AG04449 (cell line): Measurements from ENCODE around the gene FBXW2.

Experiments used
- CTCF ChIA-PET: fragments of 350-600 bp; formaldehyde crosslinking; extraction: SDS; loops from one replicate; lab custom pipeline; 2021; ENCODE audit warnings: antibody characterized with exemption; lab: Yijun Ruan, JAX
- POLR2A ChIA-PET: fragments of 400-600, 350-600 bp; formaldehyde crosslinking; extraction: SDS; loops from one replicate; lab custom pipeline; 2020; ENCODE audit warnings: antibody characterized with exemption, inconsistent platforms; lab: Yijun Ruan, JAX
- DNase-seq: peaks from one replicate; pipeline ENCODE4 v3.0.0-alpha.2; 2010; ENCODE audit warnings: low read depth, low spot score
- H3K4me3 ChIP-seq: 2 replicates; pipeline ENCODE4 v1.5.1; 2011; ENCODE audit warnings: low read depth, mild to moderate bottlenecking, control low read depth, low read length
- CTCF ChIP-seq: IDR thresholded peaks from one replicate; pipeline ENCODE4 v1.5.1; 2011; ENCODE audit warnings: mild to moderate bottlenecking, moderate library complexity, low read length, control low read depth, inconsistent platforms; ENCODE audit not compliant: insufficient read depth; ENCODE audit errors: missing control alignments

The FBXW2 gene

DNA sequence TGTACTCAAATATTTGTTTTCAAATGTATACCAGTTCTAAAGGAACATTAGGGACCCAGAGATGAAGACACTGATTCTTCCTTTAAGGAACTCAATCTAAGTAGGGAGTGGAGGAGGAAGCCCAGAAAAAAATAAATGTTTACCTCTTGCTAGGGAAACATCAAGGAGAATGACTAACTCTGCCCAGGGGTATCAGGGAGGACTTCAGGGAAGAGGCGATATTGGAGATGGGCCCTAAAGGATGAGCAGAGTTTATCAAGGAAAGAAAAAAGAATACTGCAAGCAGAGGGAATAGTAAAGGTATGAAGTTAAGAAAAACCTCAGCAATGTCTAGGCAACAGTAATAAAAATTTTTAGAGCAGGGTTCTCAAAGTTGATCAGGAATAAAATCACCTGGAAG, 16.4 kb downstream of the FBXW2 start:
- ChIA-PET POLR2A (no interaction called here), CTCF (no interaction called here)
- no peak for TF ChIP-seq CTCF
- DNase-seq, result no peak
- H3K4me3 ChIP-seq, result no peak overlapping the region

DNA sequence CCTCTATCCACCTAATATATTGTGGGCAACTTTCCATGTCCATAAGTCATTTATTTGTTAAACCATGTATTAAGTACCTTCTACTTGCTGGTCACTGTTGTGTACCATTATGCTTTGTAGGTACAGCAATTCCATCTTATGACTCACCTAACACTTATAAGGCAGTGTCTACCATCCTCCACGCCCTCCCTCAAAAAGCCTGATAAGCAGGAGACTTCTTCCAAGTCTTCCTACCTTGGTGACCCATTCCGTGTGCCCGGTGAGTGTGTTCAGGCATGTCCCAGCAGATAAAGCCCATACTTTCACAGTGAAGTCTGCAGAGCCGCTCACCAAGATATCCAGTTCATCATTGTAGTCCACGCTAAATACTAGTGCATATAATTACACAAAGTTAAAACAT, 17.4 kb downstream of the FBXW2 start:
- POLR2A ChIA-PET, result no interaction called here

GRCh38 chr9:120774719-120775118, 18.5 kb downstream of the FBXW2 start:
- ChIA-PET POLR2A (no interaction called here), CTCF (no interaction called here)
- H3K4me3 ChIP-seq, result no peak overlapping the region
- no peak for TF ChIP-seq CTCF
- no peak for DNase-seq

More for the DNA sequence above, 17.4 kb downstream of the FBXW2 start:
- no peak overlapping the region for H3K4me3 ChIP-seq
- CTCF ChIA-PET, result no interaction called here
- TF ChIP-seq CTCF, result no peak
- no peak for DNase-seq

GRCh38 chr9:120773256-120773655, 20.0 kb downstream of the FBXW2 start:
- DNase-seq, result no peak
- ChIA-PET CTCF (interaction anchor here (0.9 to 9.7 kb wide), 4 partner anchors 16 to 187 kb away, joined by 3 to 95 read pairs (median 3); partner anchors contain the start of gene FBXW2), POLR2A (no interaction called here)
- no peak overlapping the region for H3K4me3 ChIP-seq
- no peak for TF ChIP-seq CTCF

- ChIA-PET POLR2A (no interaction called here), CTCF (interaction anchor here (1.0 to 9.7 kb wide), 3 partner anchors 12 to 16 kb away, joined by 3 to 95 read pairs (median 6); no protein-coding TSS in a partner anchor)
- no peak for DNase-seq
Measured at GRCh38 chr9:120770931-120771330, 22.3 kb downstream of the FBXW2 start.

DNA sequence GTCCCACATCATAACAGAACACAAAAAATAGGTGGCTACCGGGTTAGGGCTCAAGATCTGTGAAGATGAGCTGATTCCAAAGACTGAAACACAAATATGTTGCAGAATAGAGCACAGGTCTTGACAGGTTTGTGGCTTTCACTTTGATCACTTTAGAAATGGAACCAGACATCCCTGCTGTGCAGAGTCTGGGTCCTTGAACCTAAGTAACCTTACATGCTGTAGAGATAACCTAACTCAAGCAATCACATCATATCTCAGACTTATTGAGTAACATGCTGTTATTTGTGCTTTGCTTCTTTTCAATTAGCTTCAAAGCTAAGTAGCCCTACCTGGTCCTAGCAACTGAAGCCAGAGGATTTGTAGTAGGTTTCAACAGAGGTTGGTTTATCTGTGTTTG, 24.3 kb downstream of the FBXW2 start:
- ChIA-PET POLR2A (no interaction called here), CTCF (interaction anchor here (1.1 to 9.7 kb wide), 3 partner anchors 9 to 14 kb away, joined by 3 to 95 read pairs (median 4); no protein-coding TSS in a partner anchor)
- no peak for TF ChIP-seq CTCF
- DNase-seq, result no peak
- H3K4me3 ChIP-seq, result no peak overlapping the region

More at GRCh38 chr9:120770931-120771330, 22.3 kb downstream of the FBXW2 start:
- TF ChIP-seq CTCF, result no peak
- no peak overlapping the region for H3K4me3 ChIP-seq
